PC-3 (cell line): Measurements from ENCODE around the gene COL19A1. TPM values are rescaled to one million over a fixed set of nuclear protein-coding genes. Genes with fewer than 3 reads are reported as not detected.

Experiments
- ATAC-seq: fragments of 200-7000 bp; cut with Tn5 transposase; 2 replicates; pipeline ENCODE4 v1.9.1; 2020; ENCODE audit warnings: mild to moderate bottlenecking, moderate library complexity
- BruUV-seq: library from RNA; stranded (reverse); fragments of 400-500 nt; replicated peaks from 2 replicates; lab custom pipeline; 2021; lab: Mats Ljungman, UMichigan
- CTCF ChIA-PET: fragments of 300-600 bp; sonication (Branson Sonifier 250); formaldehyde crosslinking; loops from one replicate; lab custom pipeline; 2022; ENCODE audit warnings: antibody characterized with exemption; lab: Charles Lee
- POLR2A ChIA-PET: fragments of 300-600 bp; sonication (Branson Sonifier 250); formaldehyde crosslinking; loops from one replicate; lab custom pipeline; 2022; ENCODE audit warnings: antibody characterized with exemption; ENCODE audit not compliant: unreplicated experiment; lab: Charles Lee
- DNase-seq: peaks from one replicate; pipeline ENCODE4 v3.0.0-alpha.2; 2015
- H2AFZ ChIP-seq: fragments of 300-600 bp; sonication (generic); 2 replicates; pipeline ENCODE4 v1.6.0; 2016; ENCODE audit warnings: antibody characterized with exemption, low read length
- H3F3A ChIP-seq: fragments of 300-600 bp; sonication (generic); one replicate; pipeline ENCODE4 v1.6.0; 2017; ENCODE audit warnings: antibody characterized with exemption, low read length, control low read depth, mild to moderate bottlenecking; ENCODE audit not compliant: unreplicated experiment
- H3K27ac ChIP-seq: fragments of 300-600 bp; sonication (generic); 2 replicates; pipeline ENCODE4 v1.5.1; 2016; ENCODE audit warnings: mild to moderate bottlenecking, low read length
- H3K27me3 ChIP-seq: fragments of 300-600 bp; sonication (generic); 2 replicates; pipeline ENCODE4 v1.6.1; 2016; ENCODE audit warnings: low read length, mixed read lengths
- H3K36me3 ChIP-seq: fragments of 300-600 bp; sonication (generic); 2 replicates; pipeline ENCODE4 v1.6.1; 2016; ENCODE audit warnings: low read depth, mixed run types, low read length, mixed read lengths
- H3K4me1 ChIP-seq: fragments of 300-600 bp; sonication (generic); 2 replicates; pipeline ENCODE4 v1.5.1; 2016; ENCODE audit warnings: low read length; ENCODE audit not compliant: insufficient read depth
- H3K4me2 ChIP-seq: fragments of 300-600 bp; sonication (generic); 2 replicates; pipeline ENCODE4 v1.6.0; 2016; ENCODE audit warnings: low read length
- H3K4me3 ChIP-seq: fragments of 300-600 bp; sonication (generic); 2 replicates; pipeline ENCODE4 v1.5.1; 2016; ENCODE audit warnings: mild to moderate bottlenecking, low read length, mixed read lengths
- H3K79me2 ChIP-seq: fragments of 300-600 bp; sonication (generic); 2 replicates; pipeline ENCODE4 v1.6.1; 2017; ENCODE audit warnings: low read length, mixed read lengths
- H3K9ac ChIP-seq: fragments of 300-600 bp; sonication (generic); 2 replicates; pipeline ENCODE4 v1.6.0; 2016; ENCODE audit warnings: mild to moderate bottlenecking, low read length
- H3K9me2 ChIP-seq: fragments of 300-600 bp; sonication (generic); replicated peaks from 2 replicates; pipeline ENCODE4 v1.6.1; 2016; ENCODE audit warnings: mixed run types, low read length, mixed read lengths
- H3K9me3 ChIP-seq: fragments of 300-600 bp; sonication (generic); 2 replicates; pipeline ENCODE4 v1.6.1; 2016; ENCODE audit warnings: low read length, mixed read lengths
- H4K20me1 ChIP-seq: fragments of 300-600 bp; sonication (generic); 2 replicates; pipeline ENCODE4 v1.6.1; 2016; ENCODE audit warnings: low read length, mixed read lengths
- EZH2 ChIP-seq: fragments of 300-600 bp; sonication (generic); IDR thresholded peaks from one replicate; pipeline ENCODE4 v1.6.1; 2017; ENCODE audit warnings: antibody characterized with exemption, mild to moderate bottlenecking, low read length; ENCODE audit not compliant: unreplicated experiment
- EZH2phosphoT487 ChIP-seq: fragments of 300-600 bp; sonication (generic); IDR thresholded peaks from 2 replicates; pipeline ENCODE4 v1.6.1; 2018; ENCODE audit warnings: mild to moderate bottlenecking, antibody characterized with exemption, low read length, borderline replicate concordance
- intact Hi-C: fragments of 100-400 bp; cut with micrococcal nuclease; formaldehyde crosslinking; loops from 2 replicates; pipeline ENCODE4 v1.9.0; 2023
- total RNA-seq: library from RNA; depleted of rRNA; stranded (reverse); fragments of >200 nt; gene quantifications from 2 replicates; pipeline ENCODE4 v1.2.3, GENCODE V29; 2014
- TF ChIP-seq, protein P1 (sequence below): fragments of 300-600 bp; sonication (generic); conservative IDR thresholded peaks from 2 replicates; pipeline ENCODE4 v1.5.1; 2017; ENCODE audit warnings: antibody characterized with exemption, low read depth, mild to moderate bottlenecking, low read length

COL19A1 gene
- total RNA-seq, 1 experiment from 2014 or later, result not detected

DNA sequence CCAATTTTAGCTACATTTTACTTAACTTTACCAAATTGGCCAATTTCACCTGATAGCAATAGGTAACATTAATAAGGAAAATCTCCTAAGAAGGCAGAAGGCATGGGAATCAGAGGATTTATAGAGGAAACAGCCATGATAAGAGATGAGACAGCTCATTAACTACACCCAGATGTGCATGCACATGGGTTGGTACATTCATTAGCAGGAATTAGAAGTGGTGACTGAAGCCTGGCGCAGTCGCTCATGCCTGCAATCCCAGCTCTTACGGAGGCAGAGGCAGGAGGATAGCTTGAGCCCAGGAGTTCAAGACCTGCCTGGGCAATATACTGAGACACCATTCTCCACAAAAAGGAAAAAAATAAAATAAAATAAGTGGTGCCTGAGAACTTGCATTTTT is 263.0 kb downstream of the COL19A1 start:
- H3K9me3 ChIP-seq, result no peaks in the 10 kb centered on the region
- no TSS peak for BruUV-seq
- no peak overlapping the region for H3K4me3 ChIP-seq
- H3K9ac ChIP-seq, result no peak overlapping the region
- H4K20me1 ChIP-seq, result no peaks in the 10 kb centered on the region
- no peak overlapping the region for H2AFZ ChIP-seq
- H3K4me1 ChIP-seq, result 0 out of 2 replicates have a peak, but pooled peaks cover 4% of the 10 kb centered on the region
- TF ChIP-seq, protein P1, sequence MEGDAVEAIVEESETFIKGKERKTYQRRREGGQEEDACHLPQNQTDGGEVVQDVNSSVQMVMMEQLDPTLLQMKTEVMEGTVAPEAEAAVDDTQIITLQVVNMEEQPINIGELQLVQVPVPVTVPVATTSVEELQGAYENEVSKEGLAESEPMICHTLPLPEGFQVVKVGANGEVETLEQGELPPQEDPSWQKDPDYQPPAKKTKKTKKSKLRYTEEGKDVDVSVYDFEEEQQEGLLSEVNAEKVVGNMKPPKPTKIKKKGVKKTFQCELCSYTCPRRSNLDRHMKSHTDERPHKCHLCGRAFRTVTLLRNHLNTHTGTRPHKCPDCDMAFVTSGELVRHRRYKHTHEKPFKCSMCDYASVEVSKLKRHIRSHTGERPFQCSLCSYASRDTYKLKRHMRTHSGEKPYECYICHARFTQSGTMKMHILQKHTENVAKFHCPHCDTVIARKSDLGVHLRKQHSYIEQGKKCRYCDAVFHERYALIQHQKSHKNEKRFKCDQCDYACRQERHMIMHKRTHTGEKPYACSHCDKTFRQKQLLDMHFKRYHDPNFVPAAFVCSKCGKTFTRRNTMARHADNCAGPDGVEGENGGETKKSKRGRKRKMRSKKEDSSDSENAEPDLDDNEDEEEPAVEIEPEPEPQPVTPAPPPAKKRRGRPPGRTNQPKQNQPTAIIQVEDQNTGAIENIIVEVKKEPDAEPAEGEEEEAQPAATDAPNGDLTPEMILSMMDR, result no peak
- TF ChIP-seq EZH2phosphoT487, result no peak
- TF ChIP-seq EZH2, result no peak
- no peaks in the 10 kb centered on the region for H3F3A ChIP-seq
- H3K79me2 ChIP-seq, result no peaks in the 10 kb centered on the region
- H3K36me3 ChIP-seq, result no peaks in the 10 kb centered on the region
- H3K27ac ChIP-seq, result no peak overlapping the region
- ChIA-PET CTCF (no interaction called here), POLR2A (no interaction called here)
- intact Hi-C loops, result no loop called here
- DNase-seq, result no peak
- ATAC-seq, result no peak
- H3K27me3 ChIP-seq, result peaks cover 5% of the 10 kb centered on the region; the same call in 1 of the 2 replicates
- no peaks in the 10 kb centered on the region for H3K9me2 ChIP-seq
- H3K4me2 ChIP-seq, result no peak overlapping the region

DNA sequence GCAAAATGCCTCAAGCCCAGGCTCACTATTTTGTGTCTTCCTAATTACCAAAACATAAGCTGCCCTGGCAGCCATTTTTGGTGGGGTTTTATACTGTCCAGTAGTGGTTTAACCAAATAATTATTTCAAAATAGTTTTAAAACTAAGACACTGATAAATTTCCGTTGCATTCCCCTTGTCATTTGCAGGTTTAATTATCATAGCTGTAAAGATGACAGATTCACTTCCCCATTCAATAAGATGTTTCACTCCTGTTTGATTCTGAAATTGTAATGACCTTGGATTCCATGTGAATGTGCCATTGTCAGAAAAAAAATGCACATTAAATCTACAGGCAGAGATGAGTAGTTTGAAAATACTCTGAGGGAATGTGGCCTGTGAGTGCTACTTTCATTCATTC is 264.5 kb downstream of the COL19A1 start:
- H4K20me1 ChIP-seq, result no peaks in the 10 kb centered on the region
- no peak overlapping the region for H2AFZ ChIP-seq
- H3F3A ChIP-seq, result no peaks in the 10 kb centered on the region
- TF ChIP-seq, protein P1, result no peak
- no peak for TF ChIP-seq EZH2
- TF ChIP-seq EZH2phosphoT487, result no peak
- H3K9ac ChIP-seq, result no peak overlapping the region
- ChIA-PET CTCF (no interaction called here), POLR2A (interaction anchor here (0.6 kb wide), 1 partner anchor 18 kb away, joined by 9 read pairs; no protein-coding TSS in a partner anchor)
- DNase-seq (no peak), ATAC-seq (no peak)
- H3K4me3 ChIP-seq, result no peak overlapping the region
- intact Hi-C loops, result no loop called here
- no peaks in the 10 kb centered on the region for H3K9me3 ChIP-seq
- peaks cover 5% of the 10 kb centered on the region; the same call in 1 of the 2 replicates for H3K27me3 ChIP-seq
- H3K4me2 ChIP-seq, result no peak overlapping the region
- H3K79me2 ChIP-seq, result no peaks in the 10 kb centered on the region
- no TSS peak for BruUV-seq
- H3K9me2 ChIP-seq, result no peaks in the 10 kb centered on the region
- H3K4me1 ChIP-seq, result no peaks in the 10 kb centered on the region
- no peak overlapping the region for H3K27ac ChIP-seq
- H3K36me3 ChIP-seq, result no peaks in the 10 kb centered on the region

DNA sequence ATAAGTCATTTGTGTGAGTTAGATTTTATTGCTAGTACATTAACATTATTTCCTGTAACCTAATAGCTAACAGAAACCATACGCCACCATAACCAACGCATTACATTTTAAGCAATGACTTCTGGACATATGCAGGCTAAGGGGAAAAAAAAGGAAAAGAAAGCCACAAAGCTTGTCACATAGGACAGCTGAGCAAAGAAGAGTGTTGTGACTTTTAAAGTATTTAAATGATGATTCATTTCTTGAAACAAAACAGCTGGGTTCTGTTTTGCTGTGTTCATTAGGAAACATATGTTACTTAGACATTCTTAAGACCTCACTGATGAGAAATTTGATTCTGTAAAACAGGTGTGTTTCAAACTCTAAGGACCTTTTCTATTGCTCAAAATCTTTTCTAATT is 265.2 kb downstream of the COL19A1 start:
- H3K79me2 ChIP-seq, result no peaks in the 10 kb centered on the region
- H3K4me1 ChIP-seq, result no peaks in the 10 kb centered on the region
- DNase-seq, result no peak
- no peak overlapping the region for H3K4me3 ChIP-seq
- no peak overlapping the region for H3K9ac ChIP-seq
- H3K27me3 ChIP-seq, result peaks cover 5% of the 10 kb centered on the region; the same call in 1 of the 2 replicates
- TF ChIP-seq EZH2, result no peak
- TF ChIP-seq EZH2phosphoT487, result no peak
- TF ChIP-seq, protein P1, result no peak
- ChIA-PET POLR2A (no interaction called here), CTCF (no interaction called here)
- no peak overlapping the region for H3K27ac ChIP-seq
- BruUV-seq, result no TSS peak
- no peak for ATAC-seq
- intact Hi-C loops, result no loop called here
- no peaks in the 10 kb centered on the region for H4K20me1 ChIP-seq
- H3K9me2 ChIP-seq, result no peaks in the 10 kb centered on the region
- no peak overlapping the region for H2AFZ ChIP-seq
- no peaks in the 10 kb centered on the region for H3K9me3 ChIP-seq
- H3K36me3 ChIP-seq, result no peaks in the 10 kb centered on the region
- no peak overlapping the region for H3K4me2 ChIP-seq
- no peaks in the 10 kb centered on the region for H3F3A ChIP-seq
